NCI-H128 (cell line): ENCODE results near the gene GAD1.

Experiments
- DNase-seq: peaks from one replicate; lab custom pipeline; 2025; ENCODE audit not compliant: unreplicated experiment; lab: John Stamatoyannopoulos, UW

Gene GAD1

GRCh38 chr2:170817093-170818035, 677 bp downstream of the GAD1 start:
- DNase-seq = peak; percentile 8

- DNase-seq = no peak
Measured at GRCh38 chr2:170818036-170818751, 1.5 kb downstream of the GAD1 start.

GRCh38 chr2:170818752-170819470, 2.2 kb downstream of the GAD1 start:
- no peak for DNase-seq

GRCh38 chr2:170819680-170820664, 3.3 kb downstream of the GAD1 start:
- DNase-seq = no peak

GRCh38 chr2:170820757-170821530, 4.3 kb downstream of the GAD1 start:
- no peak for DNase-seq

GRCh38 chr2:170821531-170822289, 5.0 kb downstream of the GAD1 start:
- DNase-seq = no peak

- no peak for DNase-seq
Measured at GRCh38 chr2:170822290-170823087, 5.8 kb downstream of the GAD1 start.

- DNase-seq = no peak
Measured at GRCh38 chr2:170823088-170823897, 6.6 kb downstream of the GAD1 start.

GRCh38 chr2:170823898-170824215, 7.2 kb downstream of the GAD1 start:
- no peak for DNase-seq

- no peak for DNase-seq
Measured at GRCh38 chr2:170824526-170825015, 7.9 kb downstream of the GAD1 start.

GRCh38 chr2:170827841-170828532, 11.3 kb downstream of the GAD1 start:
- DNase-seq = no peak

- DNase-seq = no peak
Measured at GRCh38 chr2:170828533-170828916, 11.8 kb downstream of the GAD1 start.

GRCh38 chr2:170829036-170829435, 12.3 kb downstream of the GAD1 start:
- DNase-seq = no peak

GRCh38 chr2:170830166-170830565, 13.5 kb downstream of the GAD1 start:
- DNase-seq = no peak

GRCh38 chr2:170831115-170831514, 14.4 kb downstream of the GAD1 start:
- DNase-seq = no peak

- no peak for DNase-seq
Measured at GRCh38 chr2:170836027-170836426, 19.3 kb downstream of the GAD1 start.
